ENCODE results near the gene ADM.

Gene ADM

DNA sequence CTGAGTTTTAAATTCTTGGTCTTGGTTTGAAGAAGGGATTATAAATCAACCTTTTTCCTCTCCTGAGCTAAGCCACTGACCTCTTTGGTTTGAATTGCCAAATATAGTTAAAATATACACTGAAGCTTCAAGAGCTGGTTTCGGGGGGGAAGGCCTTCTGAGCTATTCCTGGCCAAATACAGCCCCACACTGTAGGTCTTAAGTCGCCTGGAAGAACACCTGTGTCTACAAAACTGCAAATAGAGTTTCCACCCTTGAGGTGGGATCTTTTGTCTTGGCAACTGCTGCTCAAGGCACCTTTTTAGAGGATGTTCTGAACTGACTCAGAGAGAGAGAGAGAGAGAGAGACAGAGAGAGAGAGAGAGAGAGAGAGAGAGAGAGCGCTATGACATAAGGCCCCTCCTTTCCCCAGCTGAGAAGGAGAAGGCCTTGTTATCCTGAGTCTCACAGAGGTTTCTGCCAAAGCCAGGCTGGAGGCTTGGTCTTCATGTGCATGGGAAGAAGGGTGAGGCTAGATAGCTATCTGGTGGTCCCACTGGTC lies 5.5 kb downstream of the ADM start:
- no peak for DNase-seq

DNA sequence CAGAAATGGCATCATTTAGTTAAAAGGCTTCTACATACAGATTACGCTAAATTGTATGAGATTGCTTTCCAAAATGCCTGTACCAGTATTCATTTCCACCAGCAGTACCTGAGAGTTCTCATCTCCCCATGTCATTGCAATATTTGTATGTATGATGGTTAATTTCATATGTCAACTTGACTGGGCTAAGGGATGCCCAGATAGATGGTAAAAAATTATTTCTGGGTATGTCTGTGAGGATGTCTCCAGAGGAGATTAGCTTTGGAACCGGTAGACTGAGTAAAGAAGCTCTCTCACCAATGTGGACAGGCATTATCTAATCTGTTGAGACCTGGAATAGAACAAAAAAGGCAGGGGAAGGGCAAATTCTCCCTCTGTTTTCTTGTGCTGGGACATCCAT lies 6.9 kb downstream of the ADM start:
- DNase-seq = no peak

DNA sequence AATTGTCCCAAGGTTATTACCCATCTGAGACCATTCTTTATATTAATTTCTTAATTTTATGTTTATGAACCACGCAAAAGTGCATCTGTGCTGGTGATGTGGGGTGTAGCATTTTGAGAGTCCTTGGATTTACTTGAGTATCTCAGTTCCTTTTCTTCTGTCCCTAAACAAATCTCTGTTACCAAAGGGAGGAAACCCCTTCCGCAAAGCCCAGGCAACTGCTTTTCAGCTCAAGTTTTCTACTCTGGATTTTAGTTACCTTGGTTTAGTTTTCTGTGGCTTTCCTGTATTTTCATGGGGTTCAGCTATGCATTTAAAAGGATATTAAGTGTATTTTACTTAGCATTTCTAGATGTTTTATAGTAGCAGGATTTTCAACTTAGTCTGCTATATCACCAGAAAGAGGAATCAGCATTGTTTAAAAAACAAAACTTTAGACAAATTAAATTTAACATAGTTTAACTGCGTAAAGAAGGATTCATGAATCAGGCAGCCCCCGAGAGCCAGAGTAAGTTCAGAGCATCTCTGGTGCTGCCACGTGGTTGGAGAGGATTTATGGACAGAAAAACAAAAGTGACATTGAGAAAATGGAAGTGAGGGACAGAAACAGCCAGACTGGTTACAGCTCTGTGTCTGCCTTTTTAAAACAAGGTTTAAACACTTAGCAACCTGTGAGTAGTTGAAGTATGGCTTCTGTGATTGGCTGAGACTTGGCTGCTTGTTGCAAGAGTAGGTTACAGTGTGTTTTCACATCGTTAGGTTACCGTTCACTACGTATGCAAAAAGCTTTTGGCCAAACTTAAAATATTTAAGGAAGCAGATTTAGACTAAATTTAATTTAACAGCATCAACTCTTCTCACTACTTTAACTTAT lies 9.6 kb downstream of the ADM start:
- no peak for DNase-seq

DNA sequence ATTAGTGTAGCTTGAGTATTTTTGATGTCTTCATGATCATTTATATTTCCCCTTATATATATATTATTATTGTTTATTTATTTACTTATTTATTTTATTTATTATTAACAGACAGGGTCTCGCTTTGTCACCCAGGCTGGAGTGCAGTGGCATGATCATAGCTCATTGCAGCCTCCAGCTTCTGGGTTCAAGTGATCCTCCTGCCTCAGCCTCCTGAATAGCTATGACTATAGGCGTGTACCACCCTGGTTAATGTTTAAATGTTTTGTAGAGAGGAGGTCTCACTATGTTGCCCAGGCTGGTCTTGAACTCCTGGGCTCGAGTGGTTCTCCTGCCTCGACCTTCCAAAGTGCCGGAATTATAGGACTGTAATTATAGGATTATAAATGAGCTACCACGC lies 10.2 kb downstream of the ADM start:
- no peak for DNase-seq

DNA sequence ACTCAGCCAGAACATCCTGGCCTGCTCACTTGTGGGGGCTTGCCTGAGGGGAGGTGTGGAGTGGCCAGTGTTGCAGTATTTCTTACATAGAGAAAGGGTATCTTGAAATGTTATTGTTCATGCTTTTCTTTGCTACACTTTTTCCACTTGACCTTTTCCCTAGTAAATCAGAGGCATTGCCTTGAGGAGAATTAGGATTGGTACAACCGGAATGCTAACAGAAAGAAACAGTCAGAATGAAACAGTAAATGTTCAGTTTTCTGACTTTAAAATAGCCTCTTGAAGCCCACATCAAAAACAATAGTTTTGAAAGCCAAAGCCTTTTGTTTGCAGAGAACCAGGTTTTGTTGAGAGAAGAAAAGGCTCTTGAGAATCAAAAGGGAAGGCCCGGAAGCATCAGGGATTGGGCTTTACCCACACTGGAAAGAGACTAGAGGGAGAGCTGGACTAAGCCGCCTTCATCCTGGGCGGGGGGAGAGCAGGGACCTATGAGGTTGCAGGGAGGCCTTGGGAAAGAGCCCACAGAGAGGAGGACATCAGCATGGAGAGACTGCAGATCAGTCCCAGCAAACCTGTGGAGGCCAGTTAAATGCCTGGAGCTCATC lies 12.4 kb downstream of the ADM start:
- DNase-seq = no peak

DNA sequence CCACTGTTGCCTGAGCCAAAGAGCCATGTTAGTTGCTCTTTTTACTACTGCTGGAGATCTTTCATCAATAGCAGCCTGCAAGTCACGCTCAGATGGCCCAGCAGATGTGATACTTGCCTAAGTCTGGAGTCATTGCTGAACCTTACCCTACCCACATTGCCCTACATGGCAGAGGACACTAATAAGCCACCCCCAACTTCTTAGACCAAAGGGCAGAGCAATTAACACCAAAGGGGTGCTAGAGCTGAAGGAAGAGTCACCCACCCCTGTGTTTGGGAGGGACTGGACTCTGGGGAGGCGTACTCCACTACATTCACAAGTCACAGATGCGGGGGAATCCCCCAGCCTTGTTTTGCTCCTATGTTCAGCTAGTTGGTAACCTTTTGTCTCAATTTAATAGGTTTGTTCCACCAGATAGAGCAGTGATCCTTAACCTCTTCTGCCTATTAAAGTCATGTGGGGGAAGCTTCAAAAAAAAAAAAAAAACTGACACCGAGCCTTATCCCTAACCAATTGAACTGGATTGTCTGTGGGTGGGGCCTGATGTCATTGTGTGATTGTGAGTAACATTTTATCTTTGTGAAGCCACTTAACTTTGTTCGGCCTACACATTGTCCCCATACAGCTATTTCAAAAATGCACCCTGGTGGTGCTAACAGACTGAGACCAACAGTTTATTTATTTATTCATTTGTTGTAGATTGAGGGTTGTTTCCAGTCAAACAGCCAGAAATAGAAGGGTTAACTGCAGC lies 13.1 kb downstream of the ADM start:
- DNase-seq = no peak

DNA sequence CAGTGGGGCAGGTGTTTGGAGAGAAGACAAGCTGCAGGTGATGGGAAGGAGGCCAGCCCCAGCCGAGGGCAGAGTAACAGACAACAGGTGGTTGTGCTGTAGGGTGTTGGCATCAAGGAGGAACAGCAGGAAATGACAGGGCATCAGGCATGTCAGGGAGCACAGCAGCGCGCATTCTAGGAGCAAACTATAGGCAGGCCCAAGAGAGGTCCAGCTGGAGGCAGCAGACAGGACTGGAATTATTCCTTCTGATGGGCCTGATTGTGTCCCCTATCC lies 13.6 kb downstream of the ADM start:
- DNase-seq = no peak

DNA sequence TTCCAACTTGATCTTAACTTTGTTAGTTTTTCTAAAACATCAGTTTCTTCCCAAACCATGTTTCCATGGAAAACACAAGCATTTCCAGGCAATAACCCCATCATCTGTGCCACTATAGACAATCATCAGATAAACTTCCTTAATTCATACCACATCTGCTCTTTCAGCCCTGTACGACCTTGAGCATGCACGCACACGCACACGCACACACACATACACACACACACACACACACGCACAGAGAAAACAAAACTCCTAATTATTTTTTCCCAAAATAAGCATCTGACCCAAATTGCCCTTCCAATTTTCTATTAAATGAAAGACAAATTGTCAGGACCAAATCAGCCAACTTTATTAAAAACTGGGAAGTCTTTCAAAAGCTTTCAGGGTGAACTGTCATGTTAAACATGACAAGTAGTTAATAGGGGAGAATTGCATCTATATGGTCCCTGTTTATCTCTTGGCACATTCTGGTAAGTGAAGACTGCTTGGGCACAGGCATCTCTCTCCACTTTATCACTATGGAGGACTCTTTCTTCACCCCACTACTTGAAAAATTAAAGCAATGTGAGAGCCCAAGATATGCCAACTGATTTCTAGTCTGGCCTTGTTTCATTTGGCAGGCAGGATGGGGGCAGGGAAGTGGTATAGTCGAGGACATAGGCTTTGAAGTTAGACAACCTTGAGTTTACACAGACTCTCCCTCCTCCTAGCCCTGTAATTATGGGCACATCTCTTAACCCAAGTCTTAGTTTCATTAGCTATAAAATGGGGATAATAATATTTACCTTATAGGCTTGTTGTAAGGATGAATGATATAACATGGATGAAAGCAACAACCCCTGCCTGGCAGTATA lies 15.1 kb downstream of the ADM start:
- DNase-seq = no peak

DNA sequence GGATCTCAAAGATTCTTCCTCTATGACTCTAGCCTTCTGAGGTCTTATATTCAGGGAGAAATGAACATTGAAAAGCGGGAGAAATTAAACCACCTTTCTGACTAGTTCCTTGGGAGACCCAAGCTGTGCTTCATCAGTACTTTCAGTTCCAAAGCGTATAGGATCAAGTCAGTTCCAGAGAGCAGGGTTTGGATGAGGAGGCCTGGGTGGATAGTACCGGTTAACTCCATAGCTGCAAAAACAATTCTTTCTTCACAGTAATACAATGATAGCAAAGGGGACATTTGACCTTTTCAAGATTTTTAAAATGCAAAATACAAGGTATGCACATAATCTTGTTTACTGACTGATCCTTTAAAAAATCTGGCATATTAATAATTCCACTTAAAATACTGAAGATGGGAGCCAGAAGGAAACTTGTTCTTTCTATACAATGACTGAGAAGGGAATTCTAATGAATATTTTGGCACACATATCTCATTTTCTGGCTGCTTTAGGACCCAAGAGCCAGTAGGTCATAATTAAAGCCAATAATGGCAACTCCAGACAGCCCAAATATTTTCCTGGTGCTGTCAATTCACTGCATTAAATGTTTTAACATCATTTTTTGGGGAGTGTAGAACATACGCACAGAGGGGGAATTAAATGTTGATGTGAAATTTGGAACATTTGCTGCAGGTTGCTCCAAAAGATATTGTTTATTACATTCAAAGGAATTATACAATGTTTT lies 16.0 kb downstream of the ADM start:
- no peak for DNase-seq

DNA sequence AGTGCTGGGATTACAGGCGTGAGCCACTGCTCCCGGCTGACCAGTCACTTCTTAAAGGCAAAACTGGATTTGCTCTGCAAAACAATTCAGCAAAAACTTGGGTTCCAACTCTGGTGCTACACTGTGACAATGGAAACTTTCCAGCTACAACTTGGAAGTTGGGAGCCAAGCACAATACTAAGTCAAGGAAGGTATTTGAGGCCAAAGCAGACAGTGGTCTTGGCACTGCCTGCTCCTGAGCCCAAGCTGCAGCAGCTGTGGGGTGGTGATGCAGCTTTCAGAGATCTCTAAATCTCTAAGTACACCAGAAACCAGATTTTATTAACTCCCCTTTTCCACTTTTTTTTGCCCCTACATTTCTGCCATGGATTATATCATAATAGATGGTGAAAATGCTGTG lies 17.5 kb downstream of the ADM start:
- DNase-seq = no peak

DNA sequence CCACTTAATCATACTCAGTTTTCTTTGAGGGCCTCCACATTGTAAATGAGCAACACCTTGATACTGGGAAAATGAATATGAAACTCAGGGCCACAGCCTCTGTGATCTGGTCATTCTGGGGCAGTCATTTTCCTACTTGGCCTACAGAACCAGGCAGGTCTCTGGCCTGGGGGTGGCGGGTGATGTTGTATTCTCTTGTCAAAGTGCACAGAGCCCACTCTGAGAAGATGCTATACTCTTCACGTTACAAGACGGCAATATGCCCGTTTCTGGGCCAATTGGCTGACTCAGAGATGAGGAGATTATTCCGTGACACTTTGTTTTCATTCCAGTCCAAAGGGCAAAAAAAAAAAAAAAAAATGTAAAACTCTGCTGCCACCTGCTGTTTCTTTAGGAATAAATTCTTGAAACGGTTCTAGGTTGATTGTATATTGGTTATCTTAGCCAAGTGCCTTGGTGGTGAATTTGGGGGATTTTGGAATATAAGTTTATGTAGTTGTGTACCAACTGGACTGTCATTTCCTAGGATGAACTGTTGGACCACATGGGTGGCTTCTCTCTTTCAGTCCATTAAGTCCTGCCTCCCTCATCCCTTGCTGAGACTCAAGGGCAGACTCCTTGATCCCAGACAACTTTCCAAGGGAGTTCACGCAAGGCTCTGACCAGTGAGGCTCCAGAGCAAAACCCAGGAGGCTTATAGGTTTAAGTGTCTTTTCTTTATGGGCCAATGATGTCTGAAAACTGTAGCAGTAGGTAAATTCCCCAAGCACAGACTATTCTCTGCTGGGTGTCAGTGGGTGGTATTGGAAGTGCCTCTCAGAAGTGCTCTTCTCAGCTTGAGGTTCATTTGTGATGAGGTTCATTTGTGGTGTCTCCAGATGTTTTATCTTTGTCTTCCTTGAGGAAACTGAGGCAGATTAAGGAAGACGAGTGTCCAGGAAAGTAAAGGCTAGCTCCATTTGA lies 18.2 kb downstream of the ADM start:
- peak; percentile 89 for DNase-seq

DNA sequence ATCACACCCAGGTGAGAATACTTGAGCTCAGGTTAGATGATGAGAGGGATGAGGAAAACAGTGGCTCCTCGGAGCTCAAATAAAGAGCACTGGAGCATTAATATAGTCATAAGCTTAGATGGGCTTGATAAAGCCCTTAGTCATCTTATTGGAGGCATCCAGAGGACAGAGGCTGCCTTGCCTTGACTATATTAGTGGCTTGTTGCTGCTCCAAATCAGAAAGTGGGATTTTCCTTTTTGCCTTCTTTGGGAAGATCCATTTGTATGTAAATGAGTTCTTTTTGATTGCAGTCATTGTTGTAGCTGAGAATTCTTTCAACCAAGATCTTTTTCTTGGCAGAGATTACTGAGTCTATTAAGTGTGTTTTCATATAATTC lies 18.9 kb downstream of the ADM start:
- DNase-seq = no peak

DNA sequence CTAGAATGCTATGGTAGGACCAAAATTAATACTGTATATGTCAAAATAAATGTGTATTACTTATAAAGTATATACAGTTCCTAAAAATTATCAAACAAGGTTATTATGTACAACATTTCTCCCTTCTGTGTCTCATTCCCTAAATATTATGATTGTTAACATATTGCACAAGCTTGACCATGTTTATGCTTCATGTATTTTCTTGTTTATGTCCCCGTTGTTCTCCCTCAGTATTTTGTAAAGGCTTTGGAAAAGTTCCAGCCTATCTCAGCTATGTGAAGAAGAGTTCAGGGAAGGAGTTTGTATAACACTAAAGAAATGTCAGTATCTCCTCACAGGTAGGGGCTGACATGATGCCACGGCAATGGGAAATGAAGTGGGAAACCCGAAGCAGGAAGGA lies 19.6 kb downstream of the ADM start:
- no peak for DNase-seq

DNA sequence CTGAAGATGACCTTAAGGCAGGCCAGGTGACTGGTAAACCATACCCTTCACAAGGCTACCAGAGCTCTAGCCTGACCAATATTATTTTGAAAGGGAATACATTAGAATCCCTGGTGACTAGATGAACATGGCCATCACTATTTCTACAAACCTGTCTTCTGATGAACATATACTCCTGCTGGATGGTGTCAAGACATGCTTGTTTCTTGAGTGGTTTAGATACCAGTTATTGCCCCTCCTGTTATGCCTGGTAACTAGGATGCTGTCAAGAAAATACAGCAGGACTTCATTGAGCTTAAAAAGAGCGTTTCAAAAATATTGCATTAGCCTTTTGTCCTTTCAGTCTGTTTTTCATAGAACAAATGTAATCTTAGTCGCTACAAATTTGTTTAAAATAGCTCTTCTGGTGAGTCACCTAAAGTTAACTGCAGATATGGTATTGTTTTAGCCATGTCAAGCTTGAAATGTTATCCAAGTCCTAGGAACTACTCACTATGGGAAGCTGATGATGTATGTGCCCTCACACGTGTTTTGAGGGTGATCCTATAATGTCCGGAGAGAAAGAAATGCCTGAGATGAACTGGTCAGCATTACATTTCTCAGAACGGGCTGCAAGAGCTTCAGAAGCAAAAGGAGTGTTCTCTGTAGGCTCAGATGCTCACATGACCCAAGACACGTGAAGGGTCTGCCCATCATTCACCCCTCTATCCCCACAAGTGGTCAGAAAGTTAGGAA lies 20.6 kb downstream of the ADM start:
- DNase-seq = no peak

DNA sequence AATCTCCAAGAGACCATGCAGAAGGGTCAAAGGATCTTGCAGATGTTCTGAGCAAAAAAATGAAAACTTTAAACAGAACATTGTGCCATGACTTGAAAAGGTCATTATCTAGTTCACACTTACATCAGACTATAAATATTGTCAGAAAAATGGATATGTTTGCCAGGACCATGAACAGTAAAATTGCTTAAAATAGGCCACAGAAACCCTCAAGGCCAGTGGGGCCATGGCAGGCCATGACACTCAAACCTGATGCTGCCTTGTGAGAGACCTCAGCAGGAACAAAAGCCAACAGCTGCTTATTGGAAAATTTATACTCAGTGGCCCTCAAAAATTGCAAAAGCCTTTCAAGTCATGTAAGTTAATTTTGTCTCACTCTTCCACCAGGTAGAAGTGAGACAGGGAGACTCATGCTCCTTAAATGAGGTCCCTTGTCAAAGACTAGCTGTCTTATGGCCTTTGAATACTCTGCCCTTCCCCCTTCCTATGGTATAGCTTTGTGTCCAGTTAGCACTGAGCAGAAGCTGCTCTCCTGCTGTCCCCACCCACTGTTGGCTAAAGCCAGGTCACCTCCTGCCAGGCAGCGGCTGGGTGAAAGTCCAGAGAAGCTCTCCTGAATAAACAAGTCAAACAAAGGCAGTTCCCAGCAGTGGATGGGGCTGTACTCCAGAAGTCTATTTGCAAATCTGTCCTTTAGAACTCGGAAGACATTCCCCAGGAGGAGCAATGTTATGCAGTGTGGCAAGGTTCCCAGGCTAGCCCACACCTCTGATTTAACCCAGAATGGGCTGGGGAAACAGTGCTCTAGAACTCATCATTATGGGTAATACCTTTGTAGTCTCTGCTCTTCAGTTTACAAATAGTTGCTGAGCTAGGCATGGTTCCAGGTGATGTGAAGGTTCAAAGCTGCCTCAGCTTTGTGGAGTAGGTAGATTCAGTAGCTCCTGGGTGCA lies 21.4 kb downstream of the ADM start:
- DNase-seq = no peak

DNA sequence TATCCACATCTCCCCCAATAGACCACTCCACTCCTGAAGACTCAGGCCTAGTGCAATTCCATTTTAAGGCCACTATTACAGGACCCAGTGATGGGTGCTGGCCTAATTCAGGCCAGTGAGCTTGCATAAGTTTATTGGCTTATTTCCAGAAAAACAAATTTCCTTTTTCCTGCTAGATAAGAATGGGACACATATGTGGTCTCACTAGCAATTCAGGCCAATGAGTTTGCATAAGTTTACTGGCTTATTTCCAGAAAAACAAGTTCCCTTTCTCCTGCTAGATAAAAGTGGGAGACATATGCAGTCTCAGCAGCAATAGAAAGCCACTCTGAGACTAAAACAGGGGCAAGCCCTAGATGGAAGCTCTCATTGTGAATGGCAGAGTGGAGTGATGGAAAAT lies 22.4 kb downstream of the ADM start:
- no peak for DNase-seq

DNA sequence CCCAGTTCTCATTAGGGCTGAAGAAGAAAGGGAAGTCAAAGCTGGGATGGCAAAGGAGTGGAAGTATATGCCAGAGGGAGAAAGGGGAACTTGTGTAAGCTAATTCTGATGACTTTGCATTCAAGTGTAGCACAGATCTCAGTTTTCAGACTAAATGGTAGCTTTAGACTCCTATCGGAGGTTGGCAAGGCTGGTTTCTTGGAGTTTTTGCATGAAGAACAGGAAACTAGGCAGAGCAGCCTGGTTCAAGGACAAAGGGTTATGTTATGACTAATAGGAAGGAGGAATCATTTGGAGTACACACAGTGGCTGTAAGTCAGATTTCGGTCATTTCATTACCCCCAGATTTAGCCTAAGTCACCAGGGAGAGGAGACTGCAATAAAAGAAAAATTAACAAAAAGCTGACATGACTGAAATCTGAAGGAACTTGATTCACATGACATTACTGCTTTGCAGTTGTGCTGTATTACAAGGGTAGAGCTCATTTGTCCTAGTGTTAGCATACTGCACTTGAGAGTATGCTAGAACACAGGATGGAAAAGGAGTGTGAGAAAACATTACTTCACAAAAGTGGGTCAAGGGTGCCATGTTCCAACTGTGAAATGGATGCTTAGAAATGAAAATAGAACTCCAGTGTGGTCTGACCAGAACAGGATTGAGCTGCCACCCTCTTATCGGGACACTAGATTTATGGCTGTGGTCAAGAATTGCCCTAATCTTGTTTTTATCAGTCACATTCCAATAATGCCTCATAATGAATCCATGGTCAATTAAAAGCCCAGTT lies 23.6 kb downstream of the ADM start:
- no peak for DNase-seq

DNA sequence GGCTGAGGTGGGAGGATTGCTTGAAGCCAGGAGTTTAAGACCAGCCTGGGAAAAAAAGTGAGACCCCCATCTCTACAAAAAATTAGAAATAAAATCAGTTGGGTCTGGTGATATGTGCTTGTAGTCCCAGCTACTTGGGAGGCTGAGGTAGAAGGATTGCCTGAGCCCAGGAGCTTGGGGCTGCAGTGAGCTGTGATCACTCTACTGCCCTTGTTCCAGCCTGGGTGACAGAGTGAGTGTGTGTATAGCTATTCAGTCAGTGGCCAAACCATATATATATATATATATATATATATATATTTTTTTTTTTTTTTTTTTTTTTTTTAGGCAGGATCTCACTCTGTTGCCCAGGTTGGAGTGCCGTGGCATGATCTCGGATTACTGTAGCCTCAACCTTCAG lies 24.5 kb downstream of the ADM start:
- DNase-seq = no peak

Data from eye (tissue), 1 donor.